H1 (cell line): ENCODE data around the gene PREX1. TPM values are rescaled to one million over a fixed set of nuclear protein-coding genes. Genes with fewer than 3 reads are reported as not detected.

Experiments
- CTCF ChIP-seq, 3 experiments: IDR thresholded peaks; 1 replicate in 2 of 3; 2 replicates in 1 of 3; pipeline versions ENCODE4 v1.5.1 to v1.6.1; 2011; ENCODE audit warnings: low read length in 3 of 3, mild to moderate bottlenecking in 3 of 3, inconsistent platforms in 2 of 3, low read depth in 1 of 3, moderate library complexity in 1 of 3; ENCODE audit not compliant: insufficient read depth in 1 of 3; ENCODE audit errors: control extremely low read depth in 1 of 3
- polyA plus RNA-seq, 7 experiments: library from polyadenylated mRNA; depleted of rRNA in 3 of 7; stranded (reverse) in 5 of 7; unstranded in 2 of 7; fragments of >200 nt in 5 of 7; fragments of 200-250 nt in 2 of 7; gene quantifications; 1 replicate in 5 of 7; 2 replicates in 1 of 7; 4 replicates in 1 of 7; pipeline versions ENCODE4 v1.2.1 to v1.2.3, GENCODE V29; 2011 to 2013; ENCODE audit warnings: missing spikeins in 2 of 7, mixed read lengths in 2 of 7
- total RNA-seq: library from RNA; stranded (reverse); fragmentation: NEBNext Ultra II Directional; extraction: Animal tissue kit (Norgen Biotek cat#: 25700); gene quantifications from 2 replicates; pipeline ENCODE4 v1.2.1, GENCODE V29; 2021

The PREX1 gene
- total and polyA plus RNA-seq, 2 of the 8 experiments (the other 6 are each of a cell fraction or from before 2014, with no cell fraction given) = 10.7 to 12.8 TPM

DNA sequence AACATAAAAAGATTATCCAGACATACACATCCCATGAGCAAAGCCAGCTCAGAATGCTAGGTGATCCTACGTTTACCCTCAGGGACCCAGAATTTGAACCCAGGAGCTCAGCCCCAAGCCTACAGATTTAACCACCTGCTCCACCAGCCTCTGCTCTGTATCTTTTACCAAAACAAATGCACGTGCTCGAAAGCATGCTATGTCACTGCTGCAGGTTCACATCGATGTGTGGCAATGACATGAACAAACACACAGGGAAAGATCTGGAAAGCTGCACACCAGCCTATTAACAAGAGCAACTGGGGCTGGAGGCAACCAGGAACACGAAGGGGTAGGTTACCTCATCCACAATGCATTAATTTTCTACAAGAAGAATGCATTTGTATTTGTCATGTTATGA lies 32.1 kb downstream of the PREX1 start (continued):
- TF ChIP-seq CTCF (IDR thresholded peaks at IDR 0.05; ENCODE audit: control extremely low read depth in 1 of 3, insufficient read depth in 1 of 3, low read depth in 1 of 3, low read length in 3 of 3) = no peak
